Endothelial cell (in vitro differentiated cells): ENCODE data around the gene FAF2. TPM values are rescaled to one million over a fixed set of nuclear protein-coding genes. Genes with fewer than 3 reads are reported as not detected.

Source experiments
- DNase-seq: peaks from one replicate; pipeline ENCODE4 v3.0.0; 2021; ENCODE audit warnings: low spot score
- H3K27ac Mint-ChIP-seq: one replicate; pipeline ENCODE4 v1.8.0; 2021; ENCODE audit warnings: mixed read lengths, inconsistent platforms; ENCODE audit not compliant: unreplicated experiment
- H3K27me3 Mint-ChIP-seq: one replicate; pipeline ENCODE4 v1.8.0; 2021; ENCODE audit warnings: mild to moderate bottlenecking, moderate library complexity, mixed read lengths, inconsistent platforms; ENCODE audit not compliant: unreplicated experiment
- H3K36me3 Mint-ChIP-seq: one replicate; pipeline ENCODE4 v1.8.0; 2021; ENCODE audit warnings: mild to moderate bottlenecking, low read depth, mixed read lengths, inconsistent platforms; ENCODE audit not compliant: unreplicated experiment
- H3K4me1 Mint-ChIP-seq: one replicate; pipeline ENCODE4 v1.8.0; 2021; ENCODE audit warnings: mild to moderate bottlenecking, mixed read lengths, inconsistent platforms; ENCODE audit not compliant: unreplicated experiment
- H3K4me3 Mint-ChIP-seq: one replicate; pipeline ENCODE4 v1.8.0; 2021; ENCODE audit warnings: mild to moderate bottlenecking, mixed read lengths, inconsistent platforms; ENCODE audit not compliant: unreplicated experiment
- H3K9me3 Mint-ChIP-seq: one replicate; pipeline ENCODE4 v1.8.0; 2021; ENCODE audit warnings: mixed read lengths, inconsistent platforms; ENCODE audit not compliant: unreplicated experiment
- CTCF ChIP-seq: fragments of 200-600 bp; sonication (generic); IDR thresholded peaks from one replicate; pipeline ENCODE4 v1.5.0; 2021; ENCODE audit warnings: antibody characterized with exemption; ENCODE audit not compliant: unreplicated experiment
- total RNA-seq: library from RNA; stranded (reverse); fragmentation: NEBNext Ultra II Directional; extraction: Animal tissue kit (Norgen Biotek cat#: 25700); gene quantifications from one replicate; pipeline ENCODE4 v1.2.1, GENCODE V29; 2021; ENCODE audit not compliant: unreplicated experiment

FAF2 gene
- total RNA-seq, 1 donor from 2014 or later = 40.6 TPM

GRCh38 chr5:176524987-176525386, 76.8 kb downstream of the FAF2 start:
- H3K36me3 Mint-ChIP-seq = no peaks in the 10 kb centered on the region
- H3K9me3 Mint-ChIP-seq = no peaks in the 10 kb centered on the region
- H3K27me3 Mint-ChIP-seq = peaks cover 4% of the 10 kb centered on the region
- no peak overlapping the region for H3K27ac Mint-ChIP-seq
- H3K4me3 Mint-ChIP-seq = no peak overlapping the region
- DNase-seq = no peak
- peaks cover 4% of the 10 kb centered on the region for H3K4me1 Mint-ChIP-seq
- TF ChIP-seq CTCF = no peak

- H3K4me1 Mint-ChIP-seq = peaks cover 4% of the 10 kb centered on the region
- H3K27ac Mint-ChIP-seq = no peak overlapping the region
- TF ChIP-seq CTCF = no peak
- H3K27me3 Mint-ChIP-seq = peaks cover 4% of the 10 kb centered on the region
- no peaks in the 10 kb centered on the region for H3K36me3 Mint-ChIP-seq
- H3K4me3 Mint-ChIP-seq = no peak overlapping the region
- no peak for DNase-seq
- H3K9me3 Mint-ChIP-seq = no peaks in the 10 kb centered on the region
Observed at GRCh38 chr5:176525677-176526076, 77.5 kb downstream of the FAF2 start.

- Mint-ChIP-seq H3K27ac (no peak overlapping the region), H3K4me3 (no peak overlapping the region), H3K4me1 (peaks cover 10% of the 10 kb centered on the region)
Observed at GRCh38 chr5:176526462-176526861, 78.3 kb downstream of the FAF2 start.

GRCh38 chr5:176527246-176528222, 79.3 kb downstream of the FAF2 start:
- Mint-ChIP-seq H3K36me3 (no peaks in the 10 kb centered on the region), H3K27me3 (peaks cover 2% of the 10 kb centered on the region), H3K27ac (no peak overlapping the region), H3K4me1 (peaks cover 10% of the 10 kb centered on the region), H3K9me3 (no peaks in the 10 kb centered on the region), H3K4me3 (no peak overlapping the region)
- no peak for TF ChIP-seq CTCF
- DNase-seq = no peak

More at GRCh38 chr5:176526462-176526861, 78.3 kb downstream of the FAF2 start:
- no peak for DNase-seq
- H3K9me3 Mint-ChIP-seq = no peaks in the 10 kb centered on the region
- peaks cover 4% of the 10 kb centered on the region for H3K27me3 Mint-ChIP-seq
- no peaks in the 10 kb centered on the region for H3K36me3 Mint-ChIP-seq
- TF ChIP-seq CTCF = no peak

GRCh38 chr5:176528301-176528700, 80.1 kb downstream of the FAF2 start:
- DNase-seq = no peak
- Mint-ChIP-seq H3K27me3 (peaks cover 2% of the 10 kb centered on the region), H3K27ac (no peak overlapping the region), H3K36me3 (no peaks in the 10 kb centered on the region), H3K9me3 (no peaks in the 10 kb centered on the region), H3K4me3 (no peak overlapping the region), H3K4me1 (peaks cover 13% of the 10 kb centered on the region)
- TF ChIP-seq CTCF = no peak
